HG03439 (cell line): ENCODE measurements around the gene TAF5L.
A peak's percentile ranks its signal among the peaks of the same experiment; 100 is the strongest.
"Not testable (repeated sequence)": the region's sequence is repeated elsewhere in the genome, so short reads cannot be mapped to it uniquely, and the experiment has no call there.

Experiments
- ATAC-seq: cut with Tn5 transposase; IDR thresholded peaks from one replicate; pipeline ENCODE4 v1.9.1; 2021; ENCODE audit warnings: mild to moderate bottlenecking, moderate library complexity; ENCODE audit not compliant: unreplicated experiment

Gene TAF5L

GRCh38 chr1:229608590-229608989 lies 17.3 kb downstream of the TAF5L start:
- no peak for ATAC-seq

GRCh38 chr1:229607370-229607769 lies 18.6 kb downstream of the TAF5L start:
- ATAC-seq, result no peak

DNA sequence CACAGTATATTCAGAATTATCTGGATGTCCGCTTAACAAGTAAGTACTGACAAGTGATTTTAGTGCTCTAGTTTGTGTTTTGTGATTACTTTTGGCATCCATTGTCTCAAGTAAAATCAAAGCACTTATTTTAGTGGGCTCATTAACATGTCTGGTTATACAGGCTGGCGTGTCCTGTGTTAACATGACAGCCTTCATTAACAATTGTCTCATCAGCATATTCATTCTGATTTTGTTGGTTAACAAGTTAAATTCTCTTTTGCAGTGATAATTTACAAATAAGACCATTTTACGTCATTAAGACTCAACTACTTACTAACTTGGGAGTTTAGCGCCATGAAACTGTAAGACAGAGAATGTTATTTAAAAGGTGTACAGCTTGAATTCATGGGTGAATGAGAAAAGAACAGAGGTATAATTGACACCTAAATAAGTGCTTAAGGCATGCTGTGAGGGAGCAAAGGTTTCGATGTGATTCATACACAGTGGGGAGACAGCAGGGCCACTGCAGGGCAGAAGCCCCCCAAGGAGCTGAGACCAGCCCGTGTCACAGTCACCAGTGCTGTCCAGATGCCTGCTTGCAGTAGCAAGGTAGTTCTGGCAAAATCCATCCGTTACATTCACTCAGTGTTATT lies 22.4 kb downstream of the TAF5L start:
- ATAC-seq, result no peak

DNA sequence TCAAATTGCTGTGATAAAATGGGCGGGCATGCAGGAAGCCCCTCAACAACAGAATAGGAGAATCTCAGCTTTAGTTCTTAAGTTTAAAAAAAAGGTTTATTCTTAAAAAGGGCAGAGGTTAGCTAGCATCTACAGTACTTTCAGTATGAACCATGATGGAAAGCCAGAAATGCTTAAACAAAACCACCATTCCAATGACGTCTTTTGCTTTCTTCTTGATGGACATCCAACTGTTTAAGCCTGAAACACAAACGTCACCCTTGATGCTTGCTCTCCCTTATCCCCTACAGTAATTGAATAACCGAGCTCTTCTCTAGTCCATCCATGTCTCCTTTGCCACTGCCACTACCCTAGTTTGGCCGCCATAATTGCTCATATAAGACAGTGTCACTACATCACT lies 25.7 kb downstream of the TAF5L start:
- no peak for ATAC-seq

GRCh38 chr1:229599218-229599954 lies 26.5 kb downstream of the TAF5L start:
- ATAC-seq, result no peak

GRCh38 chr1:229597877-229598276 lies 28.0 kb downstream of the TAF5L start:
- no peak for ATAC-seq

DNA sequence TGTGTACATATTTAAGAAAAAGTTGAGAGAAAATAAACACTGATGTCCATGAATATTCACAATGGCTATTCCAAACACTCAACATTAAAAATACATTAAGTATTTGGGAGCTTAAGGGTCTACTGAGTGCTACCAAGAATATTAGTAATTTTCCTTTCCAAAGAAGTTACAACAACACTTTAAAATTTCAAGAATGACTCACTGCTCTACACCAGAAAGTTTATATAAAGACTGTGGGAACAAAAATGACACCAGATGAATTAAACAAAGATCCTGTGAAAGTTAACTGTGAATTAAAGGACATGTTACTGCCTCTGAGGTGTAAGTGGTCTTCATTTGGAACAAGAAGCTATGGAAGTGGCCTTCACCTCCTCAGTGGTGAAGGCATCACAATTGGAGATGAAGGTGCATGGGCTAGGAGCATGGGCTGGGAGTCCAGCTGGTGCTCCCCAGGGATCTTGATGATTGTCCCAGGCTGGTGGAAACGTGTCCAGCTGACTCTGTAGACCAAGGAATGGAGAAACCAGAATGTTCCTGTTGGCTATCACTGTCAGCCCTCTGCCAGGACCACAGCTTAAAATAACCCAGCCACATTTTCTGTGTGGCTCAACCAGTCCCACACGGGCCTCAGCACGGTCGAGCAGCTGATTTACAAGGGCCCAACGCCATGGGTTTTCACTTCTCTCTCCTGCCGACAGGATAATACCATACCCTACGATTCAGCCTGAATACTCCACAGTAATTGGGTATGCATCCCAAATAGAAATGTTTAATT lies 28.8 kb downstream of the TAF5L start:
- ATAC-seq, result no peak

GRCh38 chr1:229595876-229596275 lies 30.0 kb downstream of the TAF5L start:
- ATAC-seq, result not testable (repeated sequence)

DNA sequence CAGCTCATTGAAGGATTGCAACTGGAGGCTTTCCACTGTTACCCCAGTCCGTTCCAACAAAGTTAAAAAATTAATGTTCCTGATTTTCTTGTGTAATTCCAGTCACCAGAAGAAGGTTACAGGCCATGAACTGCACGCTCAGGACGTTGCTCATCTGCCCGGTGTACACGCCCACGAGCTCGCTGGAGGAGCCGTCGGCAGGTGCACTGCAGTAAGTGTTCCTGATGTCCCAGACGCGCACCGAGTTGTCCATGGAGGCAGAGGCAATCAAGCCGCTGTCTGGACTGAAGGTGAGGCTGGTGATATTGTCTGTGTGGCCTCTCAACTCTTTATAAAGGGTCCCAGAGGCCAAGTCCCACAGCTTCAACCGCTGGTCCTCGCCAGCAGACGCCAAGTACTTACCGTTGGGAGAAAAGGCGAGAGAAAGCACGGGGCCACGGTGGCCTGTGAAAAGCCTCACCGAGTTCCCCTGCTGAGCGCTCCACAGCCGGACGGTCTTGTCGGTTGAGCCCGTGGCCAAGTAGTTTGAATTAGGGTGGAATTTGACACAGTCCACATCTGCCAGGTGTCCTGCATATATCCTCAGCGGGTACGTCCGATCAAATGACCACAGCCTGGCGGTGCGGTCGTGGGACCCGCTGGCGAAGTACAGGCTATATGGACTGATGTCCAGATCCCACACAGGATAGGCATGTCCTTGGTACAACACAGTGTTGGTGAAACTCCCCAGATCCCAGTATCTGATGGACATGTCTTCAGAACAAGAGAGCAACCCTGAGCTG lies 31.5 kb downstream of the TAF5L start:
- no peak for ATAC-seq

DNA sequence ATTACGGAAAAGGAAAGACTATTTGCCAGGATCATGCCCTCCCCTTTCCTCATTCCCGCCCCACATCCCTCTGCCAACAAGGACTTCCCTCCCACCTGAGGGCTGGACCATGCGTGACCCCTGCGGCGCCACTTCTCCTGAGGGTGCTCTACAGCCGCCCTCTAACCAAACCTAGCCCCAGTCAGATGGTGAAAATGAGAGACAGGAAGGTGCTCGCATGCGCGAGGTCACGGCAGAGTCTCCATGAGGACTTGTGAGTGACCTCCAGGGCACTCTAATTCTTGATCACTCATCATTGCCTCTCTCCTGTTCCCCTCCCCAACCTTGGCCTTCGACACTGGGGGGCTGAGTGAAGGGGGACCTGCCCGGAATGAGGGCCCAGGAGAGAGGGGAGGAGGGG lies 32.1 kb downstream of the TAF5L start:
- no peak for ATAC-seq

- no peak for ATAC-seq
Observed at GRCh38 chr1:229590119-229590518, 35.8 kb downstream of the TAF5L start.

- ATAC-seq, result no peak
Observed at GRCh38 chr1:229585338-229585737, 40.6 kb downstream of the TAF5L start.

DNA sequence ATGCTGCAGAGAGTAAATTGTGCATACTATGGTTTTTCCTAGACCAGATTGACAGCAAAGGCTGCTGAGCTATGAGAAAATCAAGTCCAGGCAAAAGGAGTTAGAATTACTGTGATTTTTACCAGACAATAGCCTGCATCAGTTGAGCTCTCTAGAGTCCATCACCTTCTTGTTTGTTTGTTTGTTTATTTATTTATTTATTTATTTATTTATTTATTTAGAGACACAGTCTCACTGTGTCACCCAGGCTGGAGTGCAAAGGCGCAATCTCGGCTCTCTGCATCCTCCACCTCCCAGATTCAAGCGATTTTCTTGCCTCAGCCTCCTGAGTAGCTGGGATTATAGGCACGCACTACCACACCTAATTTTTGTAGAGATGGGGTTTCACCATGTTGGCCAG lies 43.2 kb downstream of the TAF5L start:
- no peak for ATAC-seq

GRCh38 chr1:229582011-229582694 lies 43.8 kb downstream of the TAF5L start:
- ATAC-seq, result no peak

GRCh38 chr1:229581485-229581884 lies 44.4 kb downstream of the TAF5L start:
- no peak for ATAC-seq

GRCh38 chr1:229579059-229579673 lies 46.8 kb downstream of the TAF5L start:
- ATAC-seq, result peak; percentile 75

GRCh38 chr1:229578168-229579058 lies 47.5 kb downstream of the TAF5L start:
- peak; percentile 18 for ATAC-seq

DNA sequence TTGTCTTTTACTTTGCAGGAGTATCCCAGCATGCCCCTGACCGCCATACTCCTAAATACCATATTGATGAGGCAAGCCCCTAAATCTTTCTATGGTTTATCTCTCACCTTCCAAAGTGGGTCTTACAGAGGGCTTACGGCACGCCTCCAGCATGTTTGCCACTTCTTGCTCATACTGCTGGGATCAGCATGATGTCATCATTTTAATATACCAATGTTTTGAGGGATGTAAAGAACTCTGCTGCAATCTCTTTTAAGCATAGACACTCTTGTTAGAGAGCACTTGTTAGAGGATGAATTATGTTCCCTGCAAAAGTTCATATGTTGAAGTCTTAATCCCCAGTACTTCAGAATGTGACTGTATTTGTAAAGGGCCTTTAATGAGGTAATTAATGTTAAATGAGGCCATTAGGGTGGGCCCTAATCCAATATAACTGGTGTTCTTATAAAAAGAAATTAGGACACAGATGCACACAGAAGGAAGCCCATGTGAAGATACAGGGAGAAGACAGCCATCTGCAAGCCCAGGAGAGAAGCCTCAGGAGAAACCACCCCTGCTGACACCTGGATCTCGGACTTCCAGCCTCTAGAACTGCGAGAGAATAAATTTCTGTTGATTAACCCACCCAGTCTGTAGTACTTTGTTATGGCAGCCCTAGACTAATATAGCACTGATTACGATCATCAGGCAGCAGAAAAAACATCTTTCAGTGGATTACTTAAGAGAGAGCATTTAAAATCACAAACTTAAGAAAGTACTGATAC lies 51.1 kb downstream of the TAF5L start:
- ATAC-seq, result no peak
